ENCODE data around the gene TFR2. TPM values are rescaled to one million over a fixed set of nuclear protein-coding genes. Genes with fewer than 3 reads are reported as not detected.

Gene TFR2
- total RNA-seq, 1 experiment from 2014 or later = 9.1 TPM

- CTCF ChIA-PET = no interaction called here
- no peaks in the 10 kb centered on the region for H3K9me3 ChIP-seq (ENCODE audit: control insufficient read depth, insufficient read depth, low read depth, low read length)
- in situ Hi-C loops (cut with HindIII; ENCODE audit: low pct_unique_long_range_greater_than_20kb, low sequenced_read_pairs) = no loop called here
- peaks cover 3% of the 10 kb centered on the region for H3K36me3 ChIP-seq (ENCODE audit: control insufficient read depth, insufficient read depth, low read length)
- H3K4me1 ChIP-seq (ENCODE audit: control insufficient read depth, insufficient read depth, low read length) = peaks cover 22% of the 10 kb centered on the region
- no peaks in the 10 kb centered on the region for H3K27me3 ChIP-seq (ENCODE audit: control insufficient read depth, insufficient read depth, low read length)
- DNase-seq (ENCODE audit: low read depth, low spot score) (no peak), ATAC-seq (peak; percentile 28)
- POLR2A ChIA-PET = no interaction called here
- TF ChIP-seq POLR2AphosphoS5 (IDR thresholded peaks at IDR 0.05; ENCODE audit: low read depth, low read length) (no peak; the same call in 1 of the 2 replicates), SIN3A (IDR thresholded peaks at IDR 0.05; ENCODE audit: borderline replicate concordance, insufficient read depth, low read depth, low read length) (peak; percentile 38; the same call in 1 of the 2 replicates), REST (IDR thresholded peaks at IDR 0.05; ENCODE audit: insufficient read depth in 1 of 2, low read depth in 2 of 2, low read length in 1 of 2) (no peak)
- peak overlapping the region; percentile 66 to 93 for H3K4me3 ChIP-seq (ENCODE audit: low read depth in 2 of 2, low read length in 2 of 2)
- intact Hi-C loops (cut with micrococcal nuclease; ENCODE audit: unreplicated experiment) = no loop called here
- H3K27ac ChIP-seq (ENCODE audit: low read length) = peak overlapping the region; percentile 85
- BruUV-seq (replicated peaks) = no TSS peak
Measured at GRCh38 chr7:100673942-100674410, 32.6 kb upstream of the TFR2 start.

- Histone ChIP-seq H3K4me1 (ENCODE audit: control insufficient read depth, insufficient read depth, low read length) (peaks cover 17% of the 10 kb centered on the region), H3K36me3 (ENCODE audit: control insufficient read depth, insufficient read depth, low read length) (peaks cover 3% of the 10 kb centered on the region), H3K27ac (ENCODE audit: low read length) (peak within 1 kb of the TSS; percentile 86), H3K9me3 (ENCODE audit: control insufficient read depth, insufficient read depth, low read depth, low read length) (no peaks in the 10 kb centered on the region), H3K4me3 (ENCODE audit: low read depth in 2 of 2, low read length in 2 of 2) (peak within 1 kb of the TSS; percentile 66 to 93), H3K27me3 (ENCODE audit: control insufficient read depth, insufficient read depth, low read length) (no peaks in the 10 kb centered on the region)
- TF ChIP-seq SIN3A (IDR thresholded peaks at IDR 0.05; ENCODE audit: borderline replicate concordance, insufficient read depth, low read depth, low read length) = peak; percentile 85; the same call in 1 of the 2 replicates
- TF ChIP-seq REST (IDR thresholded peaks at IDR 0.05; ENCODE audit: insufficient read depth in 1 of 2, low read depth in 2 of 2, low read length in 1 of 2) = 0 out of 4 replicates have a peak, but pooled peaks of 1 of the 2 experiments have one; percentile 16
- TF ChIP-seq TCF7L2 (IDR thresholded peaks at IDR 0.05; ENCODE audit: low read depth, low read length) = peak; percentile 41; the same call in 1 of the 2 replicates
- no peak for TF ChIP-seq CTCF (IDR thresholded peaks at IDR 0.05)
- peak; percentile 80 for TF ChIP-seq POLR2AphosphoS5 (IDR thresholded peaks at IDR 0.05; ENCODE audit: low read depth, low read length)
- DNase-seq (ENCODE audit: low read depth, low spot score) (peak; percentile 98), ATAC-seq (peak; percentile 89)
- ChIA-PET CTCF (no interaction called here), POLR2A (no interaction called here)
- intact Hi-C loops (cut with micrococcal nuclease; ENCODE audit: unreplicated experiment) (no loop called here), in situ Hi-C loops (cut with HindIII; ENCODE audit: low pct_unique_long_range_greater_than_20kb, low sequenced_read_pairs) (no loop called here)
- no TSS peak for BruUV-seq (replicated peaks)
Measured at GRCh38 chr7:100673302-100673941, 32.1 kb upstream of the TFR2 start, which contains the start of gene GNB2. GNB2 (plus strand) TSS chr7:100673740; CDS start chr7:100676266, 2,526 bp downstream.
